Psoas muscle (tissue), 8 donors: ENCODE results near the gene IGLON5. TPM values are rescaled to one million over a fixed set of nuclear protein-coding genes. Genes with fewer than 3 reads are reported as not detected.

Experiments
- ATAC-seq, 4 donors: fragments of 200-7000 bp; cut with Tn5 transposase; one replicate each; pipeline ENCODE4 v1.9.1; 2020; ENCODE audit warnings: moderate library complexity in 3 of 4, mild to moderate bottlenecking in 2 of 4
- DNase-seq, 2 donors: peaks; one replicate each; pipeline ENCODE4 v3.0.0-alpha.2; 2020
- H3K27ac ChIP-seq: fragments of 200-600 bp; one replicate; pipeline ENCODE4 v1.8.0; 2022
- H3K27me3 ChIP-seq, 3 donors: fragments of 200-600 bp in 1 of 3; one replicate each; pipeline versions ENCODE4 v1.6.1 to v1.8.0; 2013 to 2022; ENCODE audit warnings: low read length in 2 of 3, mild to moderate bottlenecking in 2 of 3, moderate library complexity in 1 of 3; ENCODE audit not compliant: insufficient read depth in 3 of 3
- H3K36me3 ChIP-seq, 2 donors: fragments of 200-600 bp in 1 of 2; one replicate each; pipeline versions ENCODE4 v1.6.1 to v1.8.0; 2013 to 2022; ENCODE audit warnings: low read depth in 1 of 2, mild to moderate bottlenecking in 1 of 2, moderate library complexity in 1 of 2; ENCODE audit not compliant: insufficient read depth in 1 of 2
- H3K4me1 ChIP-seq: fragments of 200-600 bp; one replicate; pipeline ENCODE4 v1.8.0; 2022
- H3K4me3 ChIP-seq: fragments of 200-600 bp; one replicate; pipeline ENCODE4 v1.8.0; 2022; ENCODE audit warnings: mild to moderate bottlenecking
- H3K9me3 ChIP-seq: fragments of 200-600 bp; one replicate; pipeline ENCODE4 v1.8.0; 2022
- WGBS, 3 donors: extraction: QIAGEN DNeasy Blood & Tissue Kit; methylation state at CpG; one replicate each; pipeline versions ENCODE4 v1.1.6 to v1.1.7; 2013; 5-methylcytosine and 5-hydroxymethylcytosine counted together
- intact Hi-C, 2 donors: fragments of 100-400 bp; cut with DNase I; formaldehyde crosslinking; loops; one replicate each; pipeline versions ENCODE4 v1.11.0 to v1.14.2; 2022
- polyA plus RNA-seq, 3 donors: library from polyadenylated mRNA; stranded (reverse); fragments of 200-250 nt; gene quantifications; one replicate each; pipeline ENCODE4 v1.2.3, GENCODE V29; 2013
- total RNA-seq, 4 donors: library from RNA; stranded (reverse); fragmentation: NEBNext Ultra II Directional in 2 of 4; extraction: Animal tissue kit (Norgen Biotek cat#: 25700) in 2 of 4; gene quantifications; one replicate each; pipeline versions ENCODE4 v1.2.1 to v1.2.4, GENCODE V29; 2021 to 2023
- TF ChIP-seq, protein P1 (sequence below): fragments of 200-600 bp; IDR thresholded peaks from one replicate; pipeline ENCODE4 v1.8.0; 2022; ENCODE audit warnings: antibody characterized with exemption
- donor health status: healthy with polysubstance abuse.
- donor health status: DM: no; HTN: no; CAD: no; lungs with moderate emphysema.
- donor health status: Bipolar disorder and iron deficiency.
- donor health status: healthy.
- donor health status: DM: yes; HTN: yes; CAD: no.
- donor health status: DM: no; HTN: no; CAD: no.
- donor health status: DM: no; HTN: no; CAD: no.
- donor health status: DM: yes; HTN: yes; CAD: no.

IGLON5 gene
- total and polyA plus RNA-seq, 7 donors = 0.03 to 0.10 TPM; not detected in 5

DNA sequence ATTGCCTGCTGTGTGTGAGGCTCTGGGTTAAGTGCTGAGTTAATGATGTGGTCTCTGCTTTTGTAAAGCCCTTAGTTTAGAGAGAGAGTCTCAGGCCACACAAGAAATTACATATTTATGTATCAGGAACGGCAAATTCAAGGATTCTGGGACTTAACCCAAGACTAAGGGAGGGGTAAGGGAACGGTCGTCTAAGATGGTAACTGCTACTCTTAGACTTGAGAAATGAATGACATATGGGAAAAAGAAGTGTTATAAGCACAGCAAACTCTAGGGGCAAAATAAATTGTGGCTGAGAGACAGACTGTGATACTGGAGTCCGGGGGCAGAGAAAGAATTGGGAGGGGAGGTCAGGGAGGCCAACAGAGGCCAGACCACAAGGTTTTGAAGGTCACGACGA is 20.3 kb downstream of the IGLON5 start:
- no peak for DNase-seq
- no peak overlapping the region for H3K4me3 ChIP-seq
- no peaks in the 10 kb centered on the region for H3K36me3 ChIP-seq
- intact Hi-C loops = no loop called here
- H3K4me1 ChIP-seq = no peaks in the 10 kb centered on the region
- ATAC-seq = no peak
- TF ChIP-seq, protein P1, sequence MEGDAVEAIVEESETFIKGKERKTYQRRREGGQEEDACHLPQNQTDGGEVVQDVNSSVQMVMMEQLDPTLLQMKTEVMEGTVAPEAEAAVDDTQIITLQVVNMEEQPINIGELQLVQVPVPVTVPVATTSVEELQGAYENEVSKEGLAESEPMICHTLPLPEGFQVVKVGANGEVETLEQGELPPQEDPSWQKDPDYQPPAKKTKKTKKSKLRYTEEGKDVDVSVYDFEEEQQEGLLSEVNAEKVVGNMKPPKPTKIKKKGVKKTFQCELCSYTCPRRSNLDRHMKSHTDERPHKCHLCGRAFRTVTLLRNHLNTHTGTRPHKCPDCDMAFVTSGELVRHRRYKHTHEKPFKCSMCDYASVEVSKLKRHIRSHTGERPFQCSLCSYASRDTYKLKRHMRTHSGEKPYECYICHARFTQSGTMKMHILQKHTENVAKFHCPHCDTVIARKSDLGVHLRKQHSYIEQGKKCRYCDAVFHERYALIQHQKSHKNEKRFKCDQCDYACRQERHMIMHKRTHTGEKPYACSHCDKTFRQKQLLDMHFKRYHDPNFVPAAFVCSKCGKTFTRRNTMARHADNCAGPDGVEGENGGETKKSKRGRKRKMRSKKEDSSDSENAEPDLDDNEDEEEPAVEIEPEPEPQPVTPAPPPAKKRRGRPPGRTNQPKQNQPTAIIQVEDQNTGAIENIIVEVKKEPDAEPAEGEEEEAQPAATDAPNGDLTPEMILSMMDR = no peak
- H3K27ac ChIP-seq = no peak overlapping the region
- peaks cover 0 to 34% (median 13%) of the 10 kb centered on the region in 3 donors for H3K27me3 ChIP-seq
- no peaks in the 10 kb centered on the region for H3K9me3 ChIP-seq
- WGBS, 3 donors = 86 to 90% (median 90%) methylated on average over 6 of the region's 6 CpGs

DNA sequence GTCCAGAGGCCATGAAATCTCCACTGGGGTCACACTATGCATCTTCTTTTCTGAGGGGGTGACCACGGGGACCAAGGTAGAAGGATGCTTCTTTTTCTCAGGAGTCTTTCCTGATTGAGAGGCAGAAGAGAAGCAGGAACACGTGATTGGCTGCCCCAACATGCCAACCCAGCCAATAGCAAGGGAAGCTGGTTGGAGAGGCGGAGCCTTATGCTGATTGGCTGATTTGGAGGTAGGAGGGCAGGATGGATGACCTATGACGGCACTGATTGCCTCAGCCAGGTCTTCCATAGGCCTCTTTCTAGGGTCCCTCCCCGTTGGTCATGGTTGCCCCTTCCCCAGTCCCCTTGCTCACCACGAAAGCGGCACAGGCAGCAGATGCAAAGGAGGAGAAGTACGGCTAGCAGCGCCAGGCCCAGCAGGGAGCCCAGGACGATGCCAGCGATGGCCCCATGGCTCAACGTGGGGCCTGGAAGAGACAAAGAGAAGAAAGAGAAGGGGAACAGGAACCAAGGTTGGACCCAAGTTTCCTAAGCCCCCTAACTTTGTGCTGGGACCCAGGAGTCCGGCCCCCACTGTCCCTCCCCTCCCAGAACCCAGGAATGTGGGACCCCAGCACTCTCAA is 22.5 kb downstream of the IGLON5 start:
- TF ChIP-seq, protein P1 = no peak
- intact Hi-C loops = no loop called here
- no peak overlapping the region for H3K4me3 ChIP-seq
- 82 to 89% (median 86%) methylated on average over 13 of the region's 13 CpGs for WGBS, 3 donors
- no peak for DNase-seq
- H3K9me3 ChIP-seq = no peaks in the 10 kb centered on the region
- H3K36me3 ChIP-seq = no peaks in the 10 kb centered on the region
- H3K27ac ChIP-seq = no peak overlapping the region
- ATAC-seq = no peak
- H3K4me1 ChIP-seq = no peaks in the 10 kb centered on the region
- peaks cover 0 to 13% (median 3%) of the 10 kb centered on the region in 3 donors for H3K27me3 ChIP-seq

DNA sequence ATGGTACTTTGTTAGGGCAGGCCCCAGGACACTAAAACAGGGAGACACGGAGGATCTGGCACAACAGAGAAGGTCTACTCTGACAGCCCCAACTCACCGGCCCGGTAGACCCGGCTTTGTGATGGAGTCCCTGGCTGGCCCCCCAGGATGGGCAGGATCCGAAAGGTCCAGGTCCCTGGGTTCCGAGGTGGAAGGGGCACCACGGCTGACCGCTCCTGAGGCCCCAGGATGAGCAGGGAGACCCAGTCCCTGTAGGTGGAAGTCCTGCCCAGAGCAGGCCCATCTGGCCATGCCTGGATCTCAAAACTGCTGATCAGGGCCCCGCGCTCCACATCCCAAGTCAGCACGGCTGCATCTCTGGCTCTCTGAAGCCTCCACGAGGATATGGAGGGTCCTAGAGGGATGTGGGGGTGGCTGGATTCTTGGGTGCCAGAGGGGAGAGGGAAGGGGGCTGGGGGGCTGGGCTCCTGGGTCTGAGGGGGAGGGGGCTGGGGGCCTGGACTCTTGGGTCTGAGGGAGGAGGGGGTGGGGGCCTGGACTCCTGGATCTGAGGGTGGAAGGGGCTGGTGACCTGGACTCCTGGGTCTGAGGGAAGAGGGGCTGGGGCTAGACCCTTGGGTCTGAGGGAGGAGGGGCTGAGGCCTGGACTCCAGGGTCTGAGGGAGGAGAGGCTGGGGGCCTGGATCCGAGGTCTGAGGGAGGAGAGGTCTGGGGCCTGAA is 25.9 kb downstream of the IGLON5 start:
- no peak for ATAC-seq
- intact Hi-C loops = loop anchor here (5.0 kb wide), 4 partner anchors 100 to 445 kb away; partner anchors contain the start of gene ZNF175 (in 1 of the 2)
- no peak overlapping the region for H3K4me3 ChIP-seq
- H3K36me3 ChIP-seq = no peaks in the 10 kb centered on the region
- peaks cover 0 to 3% (median 0%) of the 10 kb centered on the region in 3 donors for H3K27me3 ChIP-seq
- no peaks in the 10 kb centered on the region for H3K9me3 ChIP-seq
- no peaks in the 10 kb centered on the region for H3K4me1 ChIP-seq
- peak in 1 of 2 donors; percentile 48 for DNase-seq
- TF ChIP-seq, protein P1 = no peak
- WGBS, 3 donors = 93 to 95% (median 93%) methylated on average over 13 of the region's 13 CpGs
- H3K27ac ChIP-seq = no peak overlapping the region

DNA sequence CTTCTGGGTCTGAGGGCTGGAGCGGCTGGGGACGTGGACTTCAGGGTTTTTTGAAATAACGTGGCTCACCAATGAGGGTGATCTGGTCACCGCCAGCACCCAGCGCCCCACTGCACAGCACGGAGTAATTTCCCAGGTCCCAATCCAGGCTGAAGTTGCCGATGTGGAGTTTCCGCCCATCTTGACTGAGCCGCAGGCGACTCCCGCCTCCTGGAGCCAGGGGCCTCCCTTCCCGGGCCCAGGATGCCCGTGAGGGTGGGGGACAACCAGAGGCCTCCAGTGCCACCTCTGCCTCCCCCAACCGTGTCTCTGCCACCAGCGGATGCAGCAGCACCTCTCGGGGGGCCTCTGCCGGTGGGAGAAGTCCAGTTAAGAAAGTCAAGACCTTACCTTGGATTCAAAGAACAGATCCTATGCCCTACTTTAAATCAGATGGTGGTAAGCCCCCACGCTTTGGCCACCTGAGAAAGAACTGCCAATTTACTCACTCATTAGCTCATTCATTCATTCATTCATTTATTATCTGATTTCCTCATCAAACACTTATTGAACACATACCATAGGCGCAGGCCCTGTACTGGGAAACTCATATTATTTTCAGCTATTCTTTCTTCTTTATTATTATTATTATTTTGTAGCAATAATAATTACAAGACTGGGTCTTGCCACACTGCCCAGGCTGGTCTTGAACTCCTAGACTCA is 26.6 kb downstream of the IGLON5 start:
- ATAC-seq (no peak), DNase-seq (peak in 1 of 2 donors; percentile 30)
- no peak overlapping the region for H3K4me3 ChIP-seq
- H3K9me3 ChIP-seq = no peaks in the 10 kb centered on the region
- intact Hi-C loops = loop anchor here (5.0 kb wide), 4 partner anchors 99 to 444 kb away; partner anchors contain the start of gene ZNF175 (in 1 of the 2)
- TF ChIP-seq, protein P1 = no peak
- no peaks in the 10 kb centered on the region for H3K36me3 ChIP-seq
- H3K27me3 ChIP-seq = no peaks in the 10 kb centered on the region
- no peak overlapping the region for H3K27ac ChIP-seq
- WGBS, 3 donors = 84 to 86% (median 84%) methylated on average over 19 of the region's 19 CpGs
- no peaks in the 10 kb centered on the region for H3K4me1 ChIP-seq
